HCT116 (cell line): Measurements from ENCODE around the gene ANKRD16. TPM values are rescaled to one million over a fixed set of nuclear protein-coding genes. Genes with fewer than 3 reads are reported as not detected.

Experiments
- ATAC-seq: fragments of 200-7000 bp; cut with Tn5 transposase; 2 replicates; pipeline ENCODE4 v1.9.1; 2020; ENCODE audit warnings: mild to moderate bottlenecking, moderate library complexity
- BruUV-seq: library from RNA; stranded (reverse); fragments of 400-500 nt; replicated peaks from 2 replicates; lab custom pipeline; 2021; lab: Mats Ljungman, UMichigan
- CTCF ChIA-PET: fragments of 300-600 bp; sonication (Branson Sonifier 250); formaldehyde crosslinking; loops from one replicate; lab custom pipeline; 2021; ENCODE audit warnings: antibody characterized with exemption; lab: Charles Lee
- POLR2A ChIA-PET: fragments of 300-600, 350-600 bp; sonication (Branson Sonifier 250); formaldehyde crosslinking; loops from one replicate; lab custom pipeline; 2021; ENCODE audit warnings: antibody characterized with exemption; lab: Charles Lee
- RAD21 ChIA-PET, 2 experiments: fragments of 300-600 bp; sonication (Branson Sonifier 250); formaldehyde crosslinking; loops; one replicate each; lab custom pipeline; 2023; ENCODE audit warnings: low total read pairs in 2 of 2; ENCODE audit not compliant: uncharacterized antibody in 2 of 2, unreplicated experiment in 2 of 2, low non-redundant PET in 1 of 2; lab: Charles Lee
- DNase-seq: peaks from one replicate; pipeline ENCODE4 v3.0.0-alpha.2; 2010; ENCODE audit warnings: low read depth, low spot score
- H2AFZ ChIP-seq: fragments of 200-600 bp; shearing (Covaris generic), sonication (generic); 2 replicates; pipeline ENCODE4 v1.6.1; 2017; ENCODE audit warnings: low read depth, mixed run types, mixed read lengths, antibody characterized with exemption, low read length; ENCODE audit not compliant: poor library complexity, severe bottlenecking
- H3K27ac ChIP-seq: 2 replicates; pipeline ENCODE4 v1.5.1; 2012; ENCODE audit warnings: low read depth, low read length
- H3K27me3 ChIP-seq: fragments of 200-600 bp; sonication (generic); 2 replicates; pipeline ENCODE4 v1.6.1; 2016; ENCODE audit warnings: mixed run types, low read length, mixed read lengths; ENCODE audit not compliant: insufficient read depth
- H3K36me3 ChIP-seq, 2 experiments: fragments of 200-500 bp in 1 of 2; fragments of 200-600 bp in 1 of 2; sonication (Bioruptor generic) in 1 of 2; sonication (generic) in 1 of 2; 2 replicates each; pipeline versions ENCODE4 v1.5.1 to v1.6.1; 2014 to 2016; ENCODE audit warnings: low read length in 2 of 2, inconsistent platforms in 1 of 2, mixed read lengths in 1 of 2, mixed run types in 1 of 2; ENCODE audit not compliant: insufficient read depth in 2 of 2, control insufficient read depth in 1 of 2
- H3K4me1 ChIP-seq, 2 experiments: fragments of 200-600 bp in 1 of 2; sonication (generic) in 1 of 2; 2 replicates each; pipeline versions ENCODE4 v1.5.1 to v1.6.1; 2012 to 2017; ENCODE audit warnings: low read length in 2 of 2, inconsistent platforms in 1 of 2, mild to moderate bottlenecking in 1 of 2, mixed read lengths in 1 of 2, mixed run types in 1 of 2, moderate library complexity in 1 of 2; ENCODE audit not compliant: insufficient read depth in 2 of 2, control insufficient read depth in 1 of 2
- H3K4me2 ChIP-seq: fragments of 200-600 bp; sonication (generic); 2 replicates; pipeline ENCODE4 v1.6.1; 2017; ENCODE audit warnings: mixed run types, low read length, mixed read lengths
- H3K4me3 ChIP-seq, 2 experiments: fragments of 200-600 bp in 1 of 2; sonication (generic) in 1 of 2; replicated peaks in 1 of 2; 2 replicates each; pipeline ENCODE4 v1.5.1; 2011 to 2016; ENCODE audit warnings: low read length in 2 of 2, control low read depth in 1 of 2, low read depth in 1 of 2, mild to moderate bottlenecking in 1 of 2, mixed read lengths in 1 of 2, mixed run types in 1 of 2
- H3K79me2 ChIP-seq: fragments of 200-600 bp; sonication (generic); 2 replicates; pipeline ENCODE4 v1.6.1; 2017; ENCODE audit warnings: mild to moderate bottlenecking, mixed run types, low read length, moderate library complexity, mixed read lengths; ENCODE audit not compliant: insufficient read depth
- H3K9ac ChIP-seq: fragments of 200-600 bp; sonication (generic); 2 replicates; pipeline ENCODE4 v1.6.1; 2016; ENCODE audit warnings: low read length, mixed read lengths
- H3K9me2 ChIP-seq: fragments of 200-600 bp; sonication (generic), shearing (Covaris generic); 2 replicates; pipeline ENCODE4 v1.6.1; 2017; ENCODE audit warnings: mixed run types, mild to moderate bottlenecking, moderate library complexity; ENCODE audit not compliant: insufficient read depth
- H3K9me3 ChIP-seq, 2 experiments: fragments of 200-500 bp in 1 of 2; fragments of 200-600 bp in 1 of 2; sonication (Bioruptor generic) in 1 of 2; sonication (generic) in 1 of 2; 2 replicates each; pipeline ENCODE4 v1.6.1; 2014 to 2017; ENCODE audit warnings: low read length in 2 of 2, mixed read lengths in 2 of 2, inconsistent platforms in 1 of 2, low read depth in 1 of 2, mild to moderate bottlenecking in 1 of 2, mixed run types in 1 of 2, moderate library complexity in 1 of 2; ENCODE audit not compliant: control insufficient read depth in 1 of 2, insufficient read depth in 1 of 2
- H4K20me1 ChIP-seq: fragments of 200-600 bp; sonication (generic), shearing (Covaris generic); 2 replicates; pipeline ENCODE4 v1.6.1; 2017; ENCODE audit warnings: mixed run types, mild to moderate bottlenecking, moderate library complexity; ENCODE audit not compliant: insufficient read depth
- EGR1 ChIP-seq: IDR thresholded peaks from 2 replicates; pipeline ENCODE4 v1.6.1; 2012; ENCODE audit warnings: low read depth
- ELF1 ChIP-seq: IDR thresholded peaks from 2 replicates; pipeline ENCODE4 v1.6.1; 2012; ENCODE audit warnings: low read depth, borderline replicate concordance
- EZH2 ChIP-seq: fragments of 200-600 bp; sonication (generic); IDR thresholded peaks from 2 replicates; pipeline ENCODE4 v1.6.1; 2017; ENCODE audit warnings: antibody characterized with exemption, mixed run types
- JUND ChIP-seq: IDR thresholded peaks from 2 replicates; pipeline ENCODE4 v1.6.1; 2012
- POLR2A ChIP-seq: IDR thresholded peaks from 2 replicates; pipeline ENCODE4 v1.7.0; 2011; ENCODE audit warnings: borderline replicate concordance; ENCODE audit not compliant: insufficient read depth, insufficient read length; ENCODE audit errors: extremely low read depth
- POLR2AphosphoS5 ChIP-seq: IDR thresholded peaks from 2 replicates; pipeline ENCODE4 v1.6.1; 2011; ENCODE audit warnings: mild to moderate bottlenecking, low read depth, low read length, moderate library complexity
- REST ChIP-seq: IDR thresholded peaks from 2 replicates; pipeline ENCODE4 v1.6.1; 2012; ENCODE audit warnings: low read depth
- SIN3A ChIP-seq: IDR thresholded peaks from 2 replicates; pipeline ENCODE4 v1.6.1; 2012; ENCODE audit warnings: low read depth
- TCF7L2 ChIP-seq: IDR thresholded peaks from 2 replicates; pipeline ENCODE4 v1.7.0; 2011; ENCODE audit warnings: borderline replicate concordance, inconsistent platforms; ENCODE audit not compliant: insufficient read depth, insufficient read length; ENCODE audit errors: extremely low read depth
- intact Hi-C: fragments of 100-400 bp; cut with micrococcal nuclease; formaldehyde crosslinking; loops from 2 replicates; pipeline ENCODE4 v1.10.0; 2022
- total RNA-seq: library from RNA; stranded (reverse); gene quantifications from one replicate; pipeline ENCODE4 v1.2.1, GENCODE V29; 2021; ENCODE audit not compliant: unreplicated experiment
- TF ChIP-seq, protein P1 (sequence below): IDR thresholded peaks from 2 replicates; pipeline ENCODE4 v1.6.1; 2012

Gene ANKRD16
- total RNA-seq, 1 experiment from 2014 or later, result 9.4 TPM

- TF ChIP-seq POLR2AphosphoS5 (no peak), SIN3A (no peak)
- TF ChIP-seq, protein P1, sequence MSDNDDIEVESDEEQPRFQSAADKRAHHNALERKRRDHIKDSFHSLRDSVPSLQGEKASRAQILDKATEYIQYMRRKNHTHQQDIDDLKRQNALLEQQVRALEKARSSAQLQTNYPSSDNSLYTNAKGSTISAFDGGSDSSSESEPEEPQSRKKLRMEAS, result no peak
Measured at GRCh38 chr10:5918763-5919162, 29.1 kb upstream of the ANKRD16 start (continued).

DNA sequence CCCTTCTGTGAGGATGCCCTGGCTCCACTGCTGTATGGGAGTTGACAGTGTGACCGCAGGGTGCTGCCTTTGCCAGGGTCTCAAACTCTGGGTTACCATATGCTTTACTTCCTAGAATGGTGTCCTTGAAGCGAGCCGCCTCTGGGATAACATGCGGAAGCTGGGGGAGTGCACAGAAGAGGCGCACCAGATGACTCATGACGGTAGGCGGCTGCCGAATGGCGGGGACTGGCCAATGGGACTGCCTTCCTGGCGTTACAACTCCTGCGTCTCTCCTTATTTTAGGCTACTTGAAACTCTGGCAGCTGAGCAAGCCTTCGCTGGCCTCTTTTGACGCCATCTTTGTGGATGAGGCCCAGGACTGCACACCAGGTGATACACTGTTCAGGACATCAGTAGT lies 27.6 kb upstream of the ANKRD16 start:
- no peak for DNase-seq
- Histone ChIP-seq H3K27me3 (no peaks in the 10 kb centered on the region), H3K4me2 (no peak overlapping the region), H3K4me3 (no peak overlapping the region), H3K27ac (no peak overlapping the region), H3K9me2 (no peaks in the 10 kb centered on the region), H3K79me2 (no peaks in the 10 kb centered on the region), H3K36me3 (peaks cover 56 to 67% of the 10 kb centered on the region in 2 experiments), H3K4me1 (no peaks in the 10 kb centered on the region), H4K20me1 (no peaks in the 10 kb centered on the region), H2AFZ (no peak overlapping the region), H3K9me3 (no peaks in the 10 kb centered on the region), H3K9ac (no peak overlapping the region)
- BruUV-seq, result no TSS peak
- RAD21 ChIA-PET, result no interaction called here
- ATAC-seq, result no peak
- TF ChIP-seq ELF1 (no peak), TCF7L2 (no peak)
- intact Hi-C loops, result no loop called here
- POLR2A ChIA-PET, result no interaction called here
- CTCF ChIA-PET, result no interaction called here

- RAD21 ChIA-PET, result no interaction called here
- DNase-seq (no peak), ATAC-seq (no peak)
- POLR2A ChIA-PET, result no interaction called here
- TF ChIP-seq REST (no peak), POLR2A (no peak), EZH2 (no peak), JUND (no peak), EGR1 (no peak)
- TF ChIP-seq, protein P1, result no peak
- BruUV-seq, result no TSS peak
- CTCF ChIA-PET, result no interaction called here
- no peaks in the 10 kb centered on the region for H4K20me1 ChIP-seq
- H3K9ac ChIP-seq, result no peak overlapping the region
- no peaks in the 10 kb centered on the region for H3K9me3 ChIP-seq
- peaks cover 58 to 64% of the 10 kb centered on the region in 2 experiments for H3K36me3 ChIP-seq
- no peaks in the 10 kb centered on the region for H3K9me2 ChIP-seq
- no peak overlapping the region for H3K4me3 ChIP-seq
- no peaks in the 10 kb centered on the region for H3K27me3 ChIP-seq
- no peak overlapping the region for H2AFZ ChIP-seq
- H3K27ac ChIP-seq, result no peak overlapping the region
- H3K4me2 ChIP-seq, result no peak overlapping the region
- no peaks in the 10 kb centered on the region for H3K79me2 ChIP-seq
- no peaks in the 10 kb centered on the region for H3K4me1 ChIP-seq
- intact Hi-C loops, result no loop called here
Measured at GRCh38 chr10:5915451-5915850, 25.8 kb upstream of the ANKRD16 start.
